Caco-2 (cell line): ENCODE data around the gene FMN1. TPM values are rescaled to one million over a fixed set of nuclear protein-coding genes. Genes with fewer than 3 reads are reported as not detected.

Source experiments
- BruUV-seq: library from RNA; stranded (reverse); fragments of 400-500 nt; replicated peaks from 2 replicates; lab custom pipeline; 2021; lab: Mats Ljungman, UMichigan
- CTCF ChIA-PET: fragments of 300-600 bp; sonication (Branson Sonifier 250); formaldehyde crosslinking; loops from one replicate; lab custom pipeline; 2022; ENCODE audit warnings: antibody characterized with exemption; lab: Charles Lee
- POLR2A ChIA-PET: fragments of 300-600 bp; sonication (Branson Sonifier 250); formaldehyde crosslinking; loops from one replicate; lab custom pipeline; 2022; ENCODE audit warnings: antibody characterized with exemption; lab: Charles Lee
- DNase-seq, 2 experiments: peaks; one replicate each; pipeline versions ENCODE4 v3.0.0 to v3.0.0-alpha.2; 2020 to 2022
- H3K27me3 ChIP-seq: replicated peaks from 2 replicates; pipeline ENCODE4 v1.6.0; 2011; ENCODE audit warnings: low read length; ENCODE audit not compliant: control insufficient read depth, insufficient read depth
- H3K36me3 ChIP-seq: 2 replicates; pipeline ENCODE4 v1.5.1; 2011; ENCODE audit warnings: low read length; ENCODE audit not compliant: control insufficient read depth, insufficient read depth
- H3K4me1 ChIP-seq: fragments of 250-450 bp; sonication (Bioruptor Pico); 2 replicates; pipeline ENCODE4 v1.5.1; 2020; ENCODE audit warnings: mild to moderate bottlenecking
- H3K4me3 ChIP-seq: 2 replicates; pipeline ENCODE4 v1.5.1; 2011; ENCODE audit warnings: low read depth, mild to moderate bottlenecking, control low read depth, low read length
- H3K9me3 ChIP-seq: fragments of 250-450 bp; sonication (Bioruptor Pico); 2 replicates; pipeline ENCODE4 v1.5.1; 2020; ENCODE audit warnings: mild to moderate bottlenecking, moderate library complexity
- H3K27ac Mint-ChIP-seq: one replicate; pipeline ENCODE4 v1.8.0; 2022; ENCODE audit warnings: mixed read lengths; ENCODE audit not compliant: unreplicated experiment
- H3K27me3 Mint-ChIP-seq: one replicate; pipeline ENCODE4 v1.8.0; 2022; ENCODE audit warnings: mixed read lengths; ENCODE audit not compliant: insufficient read depth, unreplicated experiment
- H3K36me3 Mint-ChIP-seq: one replicate; pipeline ENCODE4 v1.8.0; 2022; ENCODE audit warnings: mild to moderate bottlenecking, mixed read lengths; ENCODE audit not compliant: insufficient read depth, unreplicated experiment
- H3K4me1 Mint-ChIP-seq: one replicate; pipeline ENCODE4 v1.8.0; 2022; ENCODE audit warnings: low read depth, mixed read lengths; ENCODE audit not compliant: unreplicated experiment
- H3K4me3 Mint-ChIP-seq: one replicate; pipeline ENCODE4 v1.8.0; 2022; ENCODE audit warnings: mild to moderate bottlenecking, moderate library complexity, mixed read lengths; ENCODE audit not compliant: unreplicated experiment
- H3K9me3 Mint-ChIP-seq: one replicate; pipeline ENCODE4 v1.8.0; 2022; ENCODE audit warnings: mixed read lengths; ENCODE audit not compliant: unreplicated experiment
- CTCF ChIP-seq, 2 experiments: fragments of 200-600 bp in 1 of 2; IDR thresholded peaks; 1 replicate in 1 of 2; 2 replicates in 1 of 2; pipeline versions ENCODE4 v1.5.1 to v1.8.0; 2011 to 2022; ENCODE audit warnings: antibody characterized with exemption in 1 of 2, control low read depth in 1 of 2, inconsistent platforms in 1 of 2, low read depth in 1 of 2, low read length in 1 of 2, mild to moderate bottlenecking in 1 of 2, moderate library complexity in 1 of 2; ENCODE audit not compliant: insufficient read depth in 1 of 2, severe bottlenecking in 1 of 2, unreplicated experiment in 1 of 2
- intact Hi-C: fragments of 100-400 bp; cut with micrococcal nuclease; formaldehyde crosslinking; loops from one replicate; pipeline ENCODE4 v1.10.0; 2022; ENCODE audit not compliant: unreplicated experiment
- total RNA-seq: library from RNA; stranded (reverse); gene quantifications from 2 replicates; pipeline ENCODE4 v1.2.3, GENCODE V29; 2022

The FMN1 gene
- total RNA-seq, 1 experiment from 2014 or later, result 1.6 TPM

- TF ChIP-seq CTCF (IDR thresholded peaks at IDR 0.05; ENCODE audit: insufficient read depth in 1 of 2, low read depth in 1 of 2, low read length in 1 of 2, severe bottlenecking in 1 of 2, unreplicated experiment in 1 of 2), result no peak
- ChIA-PET POLR2A (no interaction called here), CTCF (no interaction called here)
- no peaks in the 10 kb centered on the region for H3K4me1 Mint-ChIP-seq
- intact Hi-C loops, result no loop called here
- Histone ChIP-seq H3K9me3 (no peaks in the 10 kb centered on the region), H3K36me3 (no peaks in the 10 kb centered on the region), H3K4me1 (peaks cover 5% of the 10 kb centered on the region; the same call in 1 of the 2 replicates), H3K27me3 (no peaks in the 10 kb centered on the region), H3K4me3 (no peak overlapping the region)
- no peaks in the 10 kb centered on the region for H3K9me3 Mint-ChIP-seq
- H3K36me3 Mint-ChIP-seq, result no peaks in the 10 kb centered on the region
- BruUV-seq, result no TSS peak
- no peaks in the 10 kb centered on the region for H3K27me3 Mint-ChIP-seq
- H3K27ac Mint-ChIP-seq, result no peak overlapping the region
- no peak overlapping the region for H3K4me3 Mint-ChIP-seq
- no peak for DNase-seq
Measured at GRCh38 chr15:32859251-32859650, 335.3 kb downstream of the FMN1 start.

- H3K27me3 ChIP-seq, result no peaks in the 10 kb centered on the region
- no peak overlapping the region for H3K4me3 ChIP-seq
- intact Hi-C loops, result no loop called here
- peaks cover 7% of the 10 kb centered on the region for H3K4me1 Mint-ChIP-seq
- no peak overlapping the region for H3K4me3 Mint-ChIP-seq
- peaks cover 12% of the 10 kb centered on the region; the same call in 1 of the 2 replicates for H3K4me1 ChIP-seq
- H3K27me3 Mint-ChIP-seq, result no peaks in the 10 kb centered on the region
- ChIA-PET POLR2A (no interaction called here), CTCF (no interaction called here)
- no peak overlapping the region for H3K27ac Mint-ChIP-seq
- no peak for DNase-seq
- no peak for TF ChIP-seq CTCF (IDR thresholded peaks at IDR 0.05; ENCODE audit: insufficient read depth in 1 of 2, low read depth in 1 of 2, low read length in 1 of 2, severe bottlenecking in 1 of 2, unreplicated experiment in 1 of 2)
- H3K9me3 ChIP-seq, result no peaks in the 10 kb centered on the region
- BruUV-seq, result no TSS peak
- H3K9me3 Mint-ChIP-seq, result no peaks in the 10 kb centered on the region
- H3K36me3 Mint-ChIP-seq, result no peaks in the 10 kb centered on the region
- no peaks in the 10 kb centered on the region for H3K36me3 ChIP-seq
Measured at GRCh38 chr15:32857732-32858131, 336.8 kb downstream of the FMN1 start.

GRCh38 chr15:32856753-32857152, 337.8 kb downstream of the FMN1 start:
- CTCF ChIA-PET, result interaction anchor here (0.5 kb wide), 1 partner anchor 177 kb away, joined by 3 read pairs; no protein-coding TSS in a partner anchor

More at GRCh38 chr15:32856753-32857152, 337.8 kb downstream of the FMN1 start:
- Mint-ChIP-seq H3K4me1 (peaks cover 17% of the 10 kb centered on the region), H3K4me3 (no peak overlapping the region), H3K27ac (no peak overlapping the region), H3K9me3 (no peaks in the 10 kb centered on the region), H3K27me3 (no peaks in the 10 kb centered on the region), H3K36me3 (no peaks in the 10 kb centered on the region)
- intact Hi-C loops, result no loop called here
- no peak for TF ChIP-seq CTCF (IDR thresholded peaks at IDR 0.05; ENCODE audit: insufficient read depth in 1 of 2, low read depth in 1 of 2, low read length in 1 of 2, severe bottlenecking in 1 of 2, unreplicated experiment in 1 of 2)
- Histone ChIP-seq H3K9me3 (no peaks in the 10 kb centered on the region), H3K4me1 (peaks cover 21% of the 10 kb centered on the region; the same call in 1 of the 2 replicates), H3K4me3 (no peak overlapping the region), H3K36me3 (no peaks in the 10 kb centered on the region), H3K27me3 (no peaks in the 10 kb centered on the region)
- no peak for DNase-seq
- no TSS peak for BruUV-seq
- POLR2A ChIA-PET, result no interaction called here
